ENCODE data around the gene CLCN3.

GRCh38 chr4:169665046-169665737, 44.8 kb downstream of the CLCN3 start:
- TF ChIP-seq CTCF (IDR thresholded peaks at IDR 0.05) (no peak), EZH2phosphoT487 (IDR thresholded peaks at IDR 0.05) (no peak), EZH2 (IDR thresholded peaks at IDR 0.05) (no peak)
